Kidney (tissue), 14 donors: ENCODE measurements around the gene PIAS2. TPM values are rescaled to one million over a fixed set of nuclear protein-coding genes. Genes with fewer than 3 reads are reported as not detected.

Source experiments
- DNase-seq, 5 donors: peaks; one replicate each; pipeline ENCODE4 v3.0.0-alpha.2; 2013 to 2020
- FAIRE-seq: peaks from 2 replicates; lab custom pipeline; 2012; peaks lifted over from hg19 to GRCh38; lab: Jason Lieb, UNC
- H3K27ac ChIP-seq, 2 donors: one replicate each; pipeline ENCODE4 v1.7.0; 2013; ENCODE audit warnings: low read depth in 2 of 2, low read length in 2 of 2, inconsistent platforms in 1 of 2
- H3K27me3 ChIP-seq: one replicate; pipeline ENCODE4 v1.7.1; 2013; ENCODE audit warnings: low read length, inconsistent platforms; ENCODE audit not compliant: control insufficient read depth, insufficient read depth
- H3K36me3 ChIP-seq, 3 donors: one replicate each; pipeline versions ENCODE4 v1.7.0 to v1.7.1; 2013; ENCODE audit warnings: low read length in 3 of 3, control low read depth in 1 of 3, inconsistent platforms in 1 of 3; ENCODE audit not compliant: insufficient read depth in 3 of 3, control insufficient read depth in 2 of 3
- H3K4me1 ChIP-seq, 3 donors: one replicate each; pipeline versions ENCODE4 v1.7.0 to v1.7.1; 2013; ENCODE audit warnings: low read length in 3 of 3, inconsistent platforms in 1 of 3, low read depth in 1 of 3; ENCODE audit not compliant: control insufficient read depth in 2 of 3, insufficient read depth in 2 of 3
- H3K4me3 ChIP-seq, 3 donors: one replicate each; pipeline versions ENCODE4 v1.7.0 to v1.8.1; 2013; ENCODE audit warnings: low read length in 3 of 3, control low read depth in 1 of 3, inconsistent platforms in 1 of 3
- H3K9ac ChIP-seq, 3 donors: one replicate each; pipeline versions ENCODE4 v1.7.0 to v1.7.1; 2013; ENCODE audit warnings: low read length in 3 of 3, control low read depth in 1 of 3, inconsistent platforms in 1 of 3
- H3K9me3 ChIP-seq, 3 donors: one replicate each; pipeline versions ENCODE4 v1.7.0 to v1.7.1; 2013; ENCODE audit warnings: low read length in 3 of 3, control low read depth in 1 of 3, inconsistent platforms in 1 of 3; ENCODE audit not compliant: control insufficient read depth in 2 of 3, insufficient read depth in 1 of 3
- CTCF ChIP-seq: IDR thresholded peaks from 3 replicates; pipeline ENCODE4 v1.5.1; 2012; ENCODE audit warnings: mild to moderate bottlenecking, moderate library complexity, borderline replicate concordance; ENCODE audit not compliant: insufficient read depth; ENCODE audit errors: extremely low read depth
- intact Hi-C: fragments of 100-400 bp; cut with DNase I; formaldehyde crosslinking; loops from one replicate; pipeline ENCODE4 v1.11.1; 2022
- polyA plus RNA-seq: library from polyadenylated mRNA; stranded (reverse); fragments of 350-450 nt; fragmentation: Illumina TruSeq; extraction: RNeasy Lipid Tissue Mini Kit (QIAGEN cat#74804); gene quantifications from one replicate; pipeline ENCODE4 v1.2.3, GENCODE V29; 2014; ENCODE audit warnings: low read depth, low replicate concordance; ENCODE audit not compliant: insufficient read depth
- total RNA-seq: library from RNA; stranded (reverse); fragmentation: NEBNext Ultra II Directional; extraction: Animal tissue kit (Norgen Biotek cat#: 25700); gene quantifications from one replicate; pipeline ENCODE4 v1.2.1, GENCODE V29; 2021
- donor health status: control.
- donor health status: control.
- donor health status: control.
- donor health status: control.
- donor health status: control.
- donor health status: DM: yes; HTN: yes; CAD: no.
- donor health status: Normal renal cell carcinoma (clear cell type).

PIAS2 gene
- total and polyA plus RNA-seq, 2 donors from 2014 or later = 9.9 to 41.2 TPM

GRCh38 chr18:46821856-46822711 is 95.2 kb downstream of the PIAS2 start:
- FAIRE-seq (no peak), DNase-seq (no peak)
- Histone ChIP-seq H3K9me3 (no peaks in the 10 kb centered on the region), H3K9ac (no peak overlapping the region), H3K27ac (no peak overlapping the region), H3K4me3 (no peak overlapping the region), H3K4me1 (no peaks in the 10 kb centered on the region), H3K36me3 (peaks cover 0 to 5% (median 3%) of the 10 kb centered on the region in 3 donors), H3K27me3 (no peaks in the 10 kb centered on the region)
- no peak for TF ChIP-seq CTCF
- intact Hi-C loops = no loop called here

GRCh38 chr18:46820863-46821262 is 96.4 kb downstream of the PIAS2 start:
- Histone ChIP-seq H3K4me3 (no peak overlapping the region), H3K27ac (no peak overlapping the region), H3K27me3 (no peaks in the 10 kb centered on the region), H3K36me3 (no peaks in the 10 kb centered on the region), H3K9ac (no peak overlapping the region), H3K9me3 (no peaks in the 10 kb centered on the region), H3K4me1 (no peaks in the 10 kb centered on the region)
- FAIRE-seq = no peak
- TF ChIP-seq CTCF = no peak
- no peak for DNase-seq
- intact Hi-C loops = no loop called here

- FAIRE-seq (no peak), DNase-seq (no peak)
- intact Hi-C loops = no loop called here
- H3K27me3 ChIP-seq = no peaks in the 10 kb centered on the region
- no peaks in the 10 kb centered on the region for H3K36me3 ChIP-seq
- no peak overlapping the region for H3K27ac ChIP-seq
- no peak overlapping the region for H3K9ac ChIP-seq
- no peak overlapping the region for H3K4me3 ChIP-seq
- TF ChIP-seq CTCF = no peak
- no peaks in the 10 kb centered on the region for H3K4me1 ChIP-seq
- no peaks in the 10 kb centered on the region for H3K9me3 ChIP-seq
Measured at GRCh38 chr18:46815661-46816060, 101.6 kb downstream of the PIAS2 start.

- TF ChIP-seq CTCF = no peak
- peak in 3 of 5 donors; percentile 53 to 67 (median 63) for DNase-seq
- no peaks in the 10 kb centered on the region for H3K4me1 ChIP-seq
Measured at GRCh38 chr18:46814399-46814798, 102.9 kb downstream of the PIAS2 start.

More at GRCh38 chr18:46814399-46814798, 102.9 kb downstream of the PIAS2 start:
- no peak overlapping the region for H3K4me3 ChIP-seq
- intact Hi-C loops = no loop called here
- H3K36me3 ChIP-seq = no peaks in the 10 kb centered on the region
- H3K9ac ChIP-seq = no peak overlapping the region
- H3K27ac ChIP-seq = no peak overlapping the region
- no peaks in the 10 kb centered on the region for H3K27me3 ChIP-seq
- FAIRE-seq = no peak
- H3K9me3 ChIP-seq = no peaks in the 10 kb centered on the region
